Kidney epithelial cell (primary cell): ENCODE results near the gene MAN1B1. TPM values are rescaled to one million over a fixed set of nuclear protein-coding genes. Genes with fewer than 3 reads are reported as not detected.
A peak's percentile ranks its signal among the peaks of the same experiment; 100 is the strongest.

Source experiments
- DNase-seq: peaks from one replicate; pipeline ENCODE4 v3.0.0-alpha.2; 2010; ENCODE audit warnings: low read depth
- H3K27me3 ChIP-seq: 2 replicates; pipeline ENCODE4 v1.6.0; 2011; ENCODE audit warnings: low read length; ENCODE audit not compliant: control insufficient read depth, insufficient read depth
- H3K36me3 ChIP-seq: 2 replicates; pipeline ENCODE4 v1.5.1; 2011; ENCODE audit warnings: low read length; ENCODE audit not compliant: control insufficient read depth, insufficient read depth
- H3K4me3 ChIP-seq: 2 replicates; pipeline ENCODE4 v1.5.1; 2011; ENCODE audit warnings: low read depth, mild to moderate bottlenecking, control low read depth, low read length
- CTCF ChIP-seq: IDR thresholded peaks from 2 replicates; pipeline ENCODE4 v1.5.1; 2011; ENCODE audit warnings: mild to moderate bottlenecking, moderate library complexity, low read length, control low read depth, inconsistent platforms; ENCODE audit not compliant: insufficient read depth, poor library complexity, severe bottlenecking
- total RNA-seq: library from RNA; depleted of rRNA; stranded (reverse); fragments of >200 nt; gene quantifications from 2 replicates; pipeline ENCODE4 v1.2.3, GENCODE V29; 2015

Gene MAN1B1
- total RNA-seq, 1 donor from 2014 or later: 76.8 TPM

DNA sequence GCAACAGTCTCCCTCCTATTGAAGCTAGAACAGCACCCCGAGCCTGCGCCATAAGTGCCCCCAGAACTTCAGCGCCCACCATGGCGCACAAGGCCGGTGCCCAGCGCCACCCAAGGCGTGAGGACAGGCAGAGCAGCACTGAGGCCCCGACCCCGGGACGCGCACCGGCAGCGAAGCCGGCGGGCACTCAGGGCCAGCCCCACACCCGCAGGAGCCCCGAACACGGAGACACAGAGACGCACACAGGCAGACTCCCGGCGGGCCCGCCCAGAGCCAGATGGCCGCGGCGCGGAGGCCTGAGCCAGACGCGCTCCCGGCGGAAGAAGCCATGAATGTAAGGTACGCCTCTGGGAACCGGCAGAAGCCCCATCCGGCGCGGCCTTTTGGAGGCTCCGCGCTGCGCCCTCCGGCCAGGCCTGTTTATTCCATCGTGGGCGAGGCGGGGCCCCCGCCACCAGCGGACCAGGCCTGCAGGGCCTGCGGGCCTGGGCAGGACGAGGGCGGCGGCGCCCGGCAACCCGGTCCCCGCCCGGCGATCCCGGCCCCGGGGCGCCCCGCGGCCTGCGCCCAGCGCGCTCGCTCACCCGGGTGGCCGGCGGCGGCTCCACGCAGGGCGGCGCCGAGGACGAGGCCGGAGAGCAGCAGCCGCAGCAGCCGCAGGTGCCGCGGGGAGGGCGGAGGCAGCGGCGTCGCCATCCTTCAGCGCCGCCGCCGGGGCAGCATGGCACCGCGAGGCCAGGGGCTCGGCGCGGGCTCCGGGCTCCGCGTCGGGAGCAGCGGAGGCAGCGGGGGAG is 41.3 kb upstream of the MAN1B1 start:
- Histone ChIP-seq H3K27me3 (peaks cover 35% of the 10 kb centered on the region), H3K36me3 (no peaks in the 10 kb centered on the region), H3K4me3 (peak overlapping the region; percentile 52)
- TF ChIP-seq CTCF: no peak
- no peak for DNase-seq

DNA sequence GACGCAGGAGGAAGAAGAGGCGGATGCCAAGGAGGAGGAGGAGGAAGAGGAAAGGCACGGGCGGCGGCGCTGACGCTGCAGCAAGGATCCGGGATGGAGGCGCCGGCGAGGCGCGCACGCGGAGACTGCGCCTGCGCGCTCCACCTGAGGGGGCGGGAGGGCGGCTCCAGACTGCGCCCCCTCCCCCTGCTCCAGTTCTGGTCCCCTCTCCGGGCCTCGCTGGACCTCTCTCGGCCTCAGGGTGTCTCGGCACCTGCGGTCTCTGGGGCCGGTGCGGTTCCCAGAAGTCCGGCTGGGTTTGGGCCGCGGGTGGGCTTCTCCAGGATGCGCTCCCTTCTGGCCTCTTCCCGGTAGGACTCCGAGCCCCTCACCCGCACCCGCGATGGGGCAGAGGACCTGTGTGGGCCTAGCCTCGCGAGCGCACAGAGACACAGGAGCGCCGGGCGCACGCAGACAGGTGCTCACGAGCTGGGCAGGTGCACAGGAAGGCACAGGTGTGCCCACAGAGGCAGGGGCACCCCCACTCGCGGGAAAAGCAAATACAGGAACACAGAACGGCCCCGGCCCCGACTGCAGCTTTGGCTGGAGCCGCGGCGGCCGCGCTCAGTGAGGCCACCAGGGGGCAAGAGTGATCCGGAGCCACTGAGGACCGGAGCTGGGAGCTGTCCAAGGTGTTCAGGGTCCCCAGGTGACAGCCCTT is 40.5 kb upstream of the MAN1B1 start, which contains the start of gene NPDC1:
TSS of gene NPDC1 (minus strand) at position 90 of the 700 bp plus-strand sequence. CDS start 188 bp downstream, outside the sequence.
- H3K27me3 ChIP-seq: peaks cover 43% of the 10 kb centered on the region
- no peak for DNase-seq
- peak; percentile 95 for TF ChIP-seq CTCF
- no peaks in the 10 kb centered on the region for H3K36me3 ChIP-seq
- H3K4me3 ChIP-seq: peak within 1 kb of the TSS; percentile 52

DNA sequence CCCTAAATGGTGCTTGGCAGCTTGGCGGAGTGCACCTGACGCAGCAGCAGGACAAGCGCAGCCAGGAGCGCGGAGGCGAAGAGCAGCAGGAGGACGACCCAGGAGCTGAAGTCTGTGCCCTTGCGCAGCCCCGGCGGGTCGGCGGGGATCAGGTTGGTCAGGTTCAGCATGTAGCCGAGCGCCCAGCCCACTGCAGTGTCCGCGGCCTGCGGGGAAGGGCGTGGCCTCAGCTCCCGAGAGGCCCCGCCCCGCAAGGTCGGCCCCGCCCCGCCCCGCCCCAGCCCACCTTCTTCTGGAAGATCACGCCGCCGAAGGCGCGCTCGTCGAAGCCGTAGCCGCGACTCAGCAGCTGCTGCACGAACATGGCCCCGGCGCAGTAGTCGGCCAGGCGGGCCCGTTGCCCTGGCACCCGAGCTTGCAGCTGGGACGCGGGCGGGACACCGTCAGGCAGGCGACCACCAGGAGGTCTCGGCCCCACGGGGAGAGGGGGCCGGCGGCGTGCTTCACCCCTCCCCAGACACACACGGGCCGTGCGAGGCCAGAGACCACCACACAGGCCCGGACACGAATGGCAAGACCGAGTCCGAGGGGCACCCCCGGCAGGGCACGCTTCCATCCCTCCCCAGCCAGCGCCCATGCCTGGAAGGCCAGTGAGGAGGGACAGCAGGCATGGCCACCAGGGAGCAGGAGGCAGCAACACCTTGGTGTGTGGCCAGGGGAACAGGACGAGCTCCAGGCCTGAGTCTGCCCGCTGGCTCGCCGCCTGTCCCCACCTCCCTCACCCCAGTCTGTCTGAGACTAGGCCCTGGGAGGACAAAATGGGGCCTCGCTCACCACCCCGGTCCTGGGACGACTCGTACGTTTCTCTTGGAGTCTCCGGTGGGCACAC is 37.9 kb upstream of the MAN1B1 start:
- DNase-seq: no peak
- no peaks in the 10 kb centered on the region for H3K36me3 ChIP-seq
- H3K4me3 ChIP-seq: no peak overlapping the region
- peaks cover 68% of the 10 kb centered on the region for H3K27me3 ChIP-seq
- no peak for TF ChIP-seq CTCF

GRCh38 chr9:137049544-137050449 is 37.0 kb upstream of the MAN1B1 start:
- no peak for DNase-seq
- peak; percentile 64 for TF ChIP-seq CTCF
- no peak overlapping the region for H3K4me3 ChIP-seq
- H3K36me3 ChIP-seq: no peaks in the 10 kb centered on the region
- peaks cover 76% of the 10 kb centered on the region for H3K27me3 ChIP-seq

GRCh38 chr9:137050570-137050969 is 36.2 kb upstream of the MAN1B1 start:
- no peaks in the 10 kb centered on the region for H3K36me3 ChIP-seq
- no peak for TF ChIP-seq CTCF
- no peak overlapping the region for H3K4me3 ChIP-seq
- H3K27me3 ChIP-seq: peaks cover 83% of the 10 kb centered on the region
- DNase-seq: no peak
